Measurements from ENCODE around the gene MYO5A. TPM values are rescaled to one million over a fixed set of nuclear protein-coding genes. Genes with fewer than 3 reads are reported as not detected.
A peak's percentile ranks its signal among the peaks of the same experiment; 100 is the strongest.

The MYO5A gene
- polyA plus RNA-seq, 3 donors, result 6.9 to 33.5 (median 16.6) TPM

- H3K27ac Mint-ChIP-seq, result no peak overlapping the region
- Histone ChIP-seq H2AFZ (ENCODE audit: insufficient read depth, low read depth, low read length, poor library complexity, severe bottlenecking) (no peak overlapping the region), H3K4me2 (replicated peaks; ENCODE audit: extremely low read depth, low read length, poor library complexity, severe bottlenecking) (no peak overlapping the region), H3K27me3 (ENCODE audit: control insufficient read depth in 2 of 2, insufficient read depth in 2 of 2, low read length in 2 of 2) (no peaks in the 10 kb centered on the region), H3K4me1 (ENCODE audit: control insufficient read depth in 1 of 2, insufficient read depth in 2 of 2, low read length in 2 of 2) (peaks cover 6 to 16% of the 10 kb centered on the region in 2 donors), H4K20me1 (ENCODE audit: insufficient read depth, low read length) (peaks cover 100% of the 10 kb centered on the region), H3K9me3 (replicated peaks in 1 of 2; ENCODE audit: control insufficient read depth in 1 of 2, insufficient read depth in 1 of 2, low read length in 2 of 2) (no peaks in the 10 kb centered on the region), H3K9ac (ENCODE audit: insufficient read depth, low read length, poor library complexity, severe bottlenecking) (no peak overlapping the region), H3K27ac (ENCODE audit: low read depth in 1 of 2, low read length in 2 of 2) (no peak overlapping the region), H3K36me3 (replicated peaks in 1 of 2; ENCODE audit: control insufficient read depth in 1 of 2, insufficient read depth in 2 of 2, low read length in 2 of 2) (no peaks in the 10 kb centered on the region), H3K79me2 (ENCODE audit: insufficient read depth, low read length) (peaks cover 97% of the 10 kb centered on the region), H3K4me3 (replicated peaks in 1 of 3; ENCODE audit: low read depth in 2 of 3, low read length in 3 of 3) (no peak overlapping the region)
- intact Hi-C loops (cut with micrococcal nuclease), result no loop called here
- no CpG with 5 or more reads among the region's 2 CpGs for WGBS (ENCODE audit: insufficient coverage)
- DNase-seq, result no peak
- H3K27me3 Mint-ChIP-seq (ENCODE audit: low read depth in 3 of 3), result peaks cover 0 to 2% (median 0%) of the 10 kb centered on the region in 3 donors
- peaks cover 32% of the 10 kb centered on the region for H3K4me1 Mint-ChIP-seq
- H3K4me3 Mint-ChIP-seq, result no peak overlapping the region
- peaks cover 4 to 10% of the 10 kb centered on the region in 2 donors for H3K36me3 Mint-ChIP-seq
- no peak for TF ChIP-seq CTCF (IDR thresholded peaks at IDR 0.05)
- H3K9me3 Mint-ChIP-seq, result no peaks in the 10 kb centered on the region
These were observed 39.9 kb downstream of the MYO5A start for GRCh38 chr15:52488830-52489229.

- intact Hi-C loops (cut with micrococcal nuclease), result no loop called here
- Mint-ChIP-seq H3K4me1 (peaks cover 55% of the 10 kb centered on the region), H3K9me3 (no peaks in the 10 kb centered on the region), H3K4me3 (no peak overlapping the region), H3K36me3 (peaks cover 7 to 8% of the 10 kb centered on the region in 2 donors), H3K27ac (peak overlapping the region in 1 of 7 donors; percentile 46), H3K27me3 (ENCODE audit: low read depth in 3 of 3) (peaks cover 0 to 2% (median 2%) of the 10 kb centered on the region in 3 donors)
- WGBS (ENCODE audit: insufficient coverage), result 100% methylated on average over 1 of the region's 11 CpGs
- Histone ChIP-seq H3K9me3 (replicated peaks in 1 of 2; ENCODE audit: control insufficient read depth in 1 of 2, insufficient read depth in 1 of 2, low read length in 2 of 2) (no peaks in the 10 kb centered on the region), H3K27me3 (ENCODE audit: control insufficient read depth in 2 of 2, insufficient read depth in 2 of 2, low read length in 2 of 2) (no peaks in the 10 kb centered on the region), H3K36me3 (replicated peaks in 1 of 2; ENCODE audit: control insufficient read depth in 1 of 2, insufficient read depth in 2 of 2, low read length in 2 of 2) (no peaks in the 10 kb centered on the region), H2AFZ (ENCODE audit: insufficient read depth, low read depth, low read length, poor library complexity, severe bottlenecking) (no peak overlapping the region), H4K20me1 (ENCODE audit: insufficient read depth, low read length) (peaks cover 99% of the 10 kb centered on the region), H3K27ac (ENCODE audit: low read depth in 1 of 2, low read length in 2 of 2) (no peak overlapping the region), H3K79me2 (ENCODE audit: insufficient read depth, low read length) (peaks cover 95% of the 10 kb centered on the region), H3K4me2 (replicated peaks; ENCODE audit: extremely low read depth, low read length, poor library complexity, severe bottlenecking) (no peak overlapping the region), H3K4me3 (replicated peaks in 1 of 3; ENCODE audit: low read depth in 2 of 3, low read length in 3 of 3) (no peak overlapping the region), H3K9ac (ENCODE audit: insufficient read depth, low read length, poor library complexity, severe bottlenecking) (no peak overlapping the region), H3K4me1 (ENCODE audit: control insufficient read depth in 1 of 2, insufficient read depth in 2 of 2, low read length in 2 of 2) (peaks cover 31 to 41% of the 10 kb centered on the region in 2 donors)
- TF ChIP-seq CTCF (IDR thresholded peaks at IDR 0.05), result no peak
- DNase-seq, result no peak
These were observed 42.4 kb downstream of the MYO5A start for GRCh38 chr15:52486003-52486996.
